ENCODE results near the gene USP22.

Gene USP22

DNA sequence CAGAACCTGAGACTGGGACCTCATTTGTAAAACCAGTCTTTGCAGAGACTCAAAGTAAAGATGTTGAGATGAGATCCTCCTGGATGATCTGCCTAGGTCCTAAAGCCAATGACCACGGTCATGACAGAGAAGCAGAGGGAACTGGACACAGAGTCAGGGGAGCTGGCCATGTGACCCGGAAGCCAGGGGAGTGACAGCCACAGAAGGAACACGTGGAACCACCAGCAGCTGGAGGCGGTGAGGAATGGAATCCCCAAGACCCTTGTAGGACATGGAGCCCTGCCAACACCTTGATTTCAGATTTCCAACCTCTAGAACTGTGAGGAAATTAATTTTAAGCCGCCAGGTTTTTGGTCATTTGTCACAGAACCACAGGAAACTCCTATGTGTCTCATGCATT is 37.0 kb downstream of the USP22 start:
- Histone ChIP-seq H3K4me1 (ENCODE audit: insufficient read depth, low read length) (no peaks in the 10 kb centered on the region), H3K9me3 (ENCODE audit: control insufficient read depth, insufficient read depth, low read length) (no peaks in the 10 kb centered on the region), H3K9ac (ENCODE audit: low read depth, low read length) (no peak overlapping the region), H3K36me3 (ENCODE audit: insufficient read depth, low read length) (peaks cover 70% of the 10 kb centered on the region)

DNA sequence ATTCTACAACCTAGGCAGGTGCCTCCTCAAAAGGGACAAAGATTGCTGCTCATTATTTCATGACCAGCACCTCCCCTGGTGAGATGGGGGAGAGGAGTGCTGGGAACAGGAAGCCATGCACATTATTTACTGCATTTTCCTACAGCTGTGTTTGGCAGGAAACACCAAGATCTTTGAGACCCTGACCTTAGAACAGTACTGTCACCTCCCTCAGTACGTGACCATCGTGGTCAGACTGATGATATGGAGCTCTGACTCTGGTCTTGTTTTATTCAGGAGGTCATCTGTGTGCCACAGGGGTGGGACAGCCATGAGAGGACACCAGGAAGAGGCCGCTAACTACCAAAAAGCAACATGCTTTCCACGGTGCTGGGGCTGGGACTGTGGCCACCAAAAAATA is 37.4 kb downstream of the USP22 start:
- Histone ChIP-seq H3K9ac (ENCODE audit: low read depth, low read length) (no peak overlapping the region), H3K36me3 (ENCODE audit: insufficient read depth, low read length) (peaks cover 66% of the 10 kb centered on the region), H3K9me3 (ENCODE audit: control insufficient read depth, insufficient read depth, low read length) (no peaks in the 10 kb centered on the region), H3K4me1 (ENCODE audit: insufficient read depth, low read length) (no peaks in the 10 kb centered on the region)

DNA sequence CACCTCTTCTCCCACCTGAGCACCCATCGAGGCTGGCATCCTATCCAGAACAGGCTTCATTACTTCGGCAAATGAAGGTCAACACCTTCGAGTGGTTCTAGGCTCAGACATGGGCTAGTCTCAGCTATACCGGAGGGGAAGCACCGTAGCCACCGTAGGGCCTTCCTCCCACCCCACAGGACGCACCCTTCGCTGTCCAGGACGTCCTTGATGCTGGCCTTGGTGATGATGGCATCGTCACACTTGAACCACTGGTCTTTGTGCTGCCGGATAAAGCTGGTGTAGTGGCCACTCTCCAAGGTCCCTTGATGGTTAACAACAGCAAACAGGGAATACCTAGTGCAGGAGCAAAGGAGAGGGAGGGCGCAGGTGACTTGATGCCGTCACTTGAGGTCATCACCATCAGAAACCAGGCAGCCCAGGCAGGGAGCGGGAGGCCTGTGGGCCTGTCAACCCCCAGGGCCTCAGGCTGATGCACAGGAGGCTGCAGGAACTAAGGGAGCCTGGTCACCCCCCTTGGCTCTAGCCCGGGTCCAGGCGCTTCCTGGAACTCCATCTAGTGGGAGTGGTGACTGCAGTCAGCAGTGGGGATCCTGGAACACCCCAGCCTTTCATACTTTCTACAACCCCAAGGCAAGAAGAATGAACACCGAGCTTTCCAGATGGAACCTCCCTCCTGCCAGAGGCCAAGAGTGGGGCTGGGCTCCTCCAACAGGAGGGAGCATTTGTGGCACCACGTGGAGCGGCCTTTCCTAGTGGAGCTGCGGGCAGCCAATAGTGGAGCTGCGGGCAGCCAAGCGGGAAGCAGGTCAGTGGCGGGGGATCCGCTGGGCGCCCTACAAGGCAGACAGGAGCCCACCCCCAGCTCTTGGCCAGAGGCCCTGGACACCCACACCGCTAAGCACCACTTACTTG is 38.5 kb downstream of the USP22 start:
- Histone ChIP-seq H3K9ac (ENCODE audit: low read depth, low read length) (no peak overlapping the region), H3K9me3 (ENCODE audit: control insufficient read depth, insufficient read depth, low read length) (no peaks in the 10 kb centered on the region), H3K4me1 (ENCODE audit: insufficient read depth, low read length) (no peaks in the 10 kb centered on the region), H3K36me3 (ENCODE audit: insufficient read depth, low read length) (peaks cover 63% of the 10 kb centered on the region)

DNA sequence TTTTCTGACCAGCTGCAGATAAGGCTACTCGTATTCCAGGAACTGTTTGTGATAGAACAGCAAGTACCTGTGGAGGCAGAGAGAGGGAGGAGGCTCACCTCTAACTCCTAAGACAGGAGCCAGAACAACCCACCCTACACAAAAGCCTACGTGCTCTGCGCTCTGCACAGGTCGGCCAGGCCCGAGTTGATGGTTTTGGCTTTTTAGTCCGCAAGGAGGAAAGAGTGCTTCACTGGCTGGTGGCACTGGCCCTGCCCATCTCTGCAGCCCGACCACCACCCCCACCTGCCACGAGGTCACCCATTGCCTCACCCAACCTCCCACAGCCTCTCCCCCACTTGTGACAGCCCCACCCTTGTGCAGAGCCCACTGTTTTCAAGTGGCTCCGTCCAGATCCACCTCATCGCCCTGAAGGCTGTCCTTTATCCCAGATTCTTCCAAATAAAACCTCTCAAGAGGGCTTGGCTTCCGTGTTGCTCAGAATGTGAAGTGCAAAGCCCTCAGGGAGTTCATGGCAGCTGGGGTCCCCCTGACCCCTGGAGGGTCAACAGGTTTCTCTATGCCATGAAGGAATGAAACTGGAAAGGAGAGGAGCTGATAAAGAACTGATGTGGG is 39.7 kb downstream of the USP22 start:
- H3K36me3 ChIP-seq (ENCODE audit: insufficient read depth, low read length) = peaks cover 58% of the 10 kb centered on the region

DNA sequence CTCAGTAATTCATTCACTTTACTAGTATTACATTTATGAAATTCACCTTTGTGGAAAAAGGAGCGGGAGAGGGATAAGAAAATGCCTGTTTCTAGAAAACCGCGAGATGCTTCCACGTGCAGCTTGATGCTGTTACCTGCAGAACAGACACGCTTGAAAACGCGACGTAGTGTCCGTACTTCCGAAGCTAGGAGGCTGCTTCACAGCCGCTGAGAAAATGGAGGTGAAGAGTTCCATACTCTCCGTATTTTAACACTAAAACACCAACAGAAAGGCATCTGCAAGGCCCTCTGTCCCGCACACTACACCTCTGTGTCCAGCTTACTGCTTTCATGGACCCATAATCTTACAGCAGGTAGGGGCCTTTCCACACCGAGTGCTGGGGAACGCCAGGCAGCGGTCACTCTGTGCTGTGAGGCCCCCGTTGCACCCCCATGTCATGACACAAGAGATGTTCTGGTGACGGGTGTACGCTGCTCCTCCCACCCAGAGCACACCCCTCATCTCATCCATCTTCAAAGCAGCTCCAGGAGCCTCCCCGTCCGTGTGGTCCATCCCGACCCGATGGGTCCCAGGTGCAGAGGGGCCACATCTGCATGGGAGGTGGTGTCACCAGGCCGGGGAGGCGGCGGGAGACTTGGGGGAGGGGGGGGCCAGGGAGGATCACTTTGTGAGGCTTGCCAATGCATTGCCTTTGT is 40.4 kb downstream of the USP22 start:
- H3K9ac ChIP-seq (ENCODE audit: low read depth, low read length) = no peak overlapping the region
- no peaks in the 10 kb centered on the region for H3K4me1 ChIP-seq (ENCODE audit: insufficient read depth, low read length)
- peaks cover 52% of the 10 kb centered on the region for H3K36me3 ChIP-seq (ENCODE audit: insufficient read depth, low read length)
- no peaks in the 10 kb centered on the region for H3K9me3 ChIP-seq (ENCODE audit: control insufficient read depth, insufficient read depth, low read length)

More for the DNA sequence above, 39.7 kb downstream of the USP22 start:
- no peaks in the 10 kb centered on the region for H3K4me1 ChIP-seq (ENCODE audit: insufficient read depth, low read length)
- no peaks in the 10 kb centered on the region for H3K9me3 ChIP-seq (ENCODE audit: control insufficient read depth, insufficient read depth, low read length)
- H3K9ac ChIP-seq (ENCODE audit: low read depth, low read length) = no peak overlapping the region

DNA sequence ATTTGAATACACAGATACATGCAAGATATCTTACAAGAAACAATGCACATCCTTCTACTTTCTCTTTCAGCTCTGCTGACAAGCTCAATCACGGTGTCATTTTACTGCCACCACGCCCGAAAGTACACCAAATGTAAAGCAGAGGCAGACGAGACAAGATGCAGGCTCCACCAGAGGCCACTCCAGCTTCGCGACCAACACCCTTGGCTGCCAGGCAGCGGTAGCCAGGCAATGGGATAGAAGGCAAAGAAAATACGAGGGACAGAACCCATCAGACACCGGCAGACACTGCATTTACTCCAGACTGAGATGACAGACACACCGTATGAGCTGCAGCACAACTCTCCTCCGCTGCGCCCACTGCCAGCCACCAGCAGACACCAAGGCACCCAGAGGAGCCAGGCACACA is 41.0 kb downstream of the USP22 start:
- Histone ChIP-seq H3K9ac (ENCODE audit: low read depth, low read length) (no peak overlapping the region), H3K9me3 (ENCODE audit: control insufficient read depth, insufficient read depth, low read length) (no peaks in the 10 kb centered on the region), H3K4me1 (ENCODE audit: insufficient read depth, low read length) (no peaks in the 10 kb centered on the region), H3K36me3 (ENCODE audit: insufficient read depth, low read length) (peaks cover 45% of the 10 kb centered on the region)

DNA sequence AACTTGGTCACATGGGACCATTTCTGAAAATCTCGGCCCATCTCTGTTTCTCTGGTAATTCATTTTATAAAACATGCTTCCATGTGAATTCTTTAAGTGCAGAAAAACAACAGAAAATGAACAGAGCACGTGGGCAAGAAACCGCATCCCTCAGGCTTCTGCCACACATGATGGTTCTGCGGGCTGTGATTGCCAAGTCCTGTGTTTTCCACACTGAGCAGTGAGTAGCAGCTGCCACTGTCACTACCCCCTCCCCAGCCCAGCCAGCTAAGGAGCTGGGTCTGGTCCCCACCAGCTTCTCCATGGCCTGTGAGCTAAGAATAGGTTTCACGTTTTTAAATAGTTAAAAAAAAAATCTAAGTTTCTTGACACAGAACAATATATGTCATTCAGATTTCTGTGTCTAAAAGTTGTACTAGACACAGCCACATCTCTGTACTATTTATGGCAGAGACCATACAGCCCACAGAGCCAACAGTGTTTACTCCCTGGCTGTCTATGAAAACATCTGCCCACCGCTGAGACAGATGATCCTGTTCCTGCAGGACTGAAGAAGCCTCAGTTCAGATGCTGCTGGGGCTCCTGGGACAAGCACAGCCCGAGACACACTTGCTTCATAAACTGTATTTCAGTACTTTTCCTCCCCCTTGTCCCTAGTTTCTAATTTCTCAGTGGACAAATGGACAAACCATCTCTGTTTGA is 41.5 kb downstream of the USP22 start:
- H3K36me3 ChIP-seq (ENCODE audit: insufficient read depth, low read length) = peaks cover 42% of the 10 kb centered on the region
- no peaks in the 10 kb centered on the region for H3K4me1 ChIP-seq (ENCODE audit: insufficient read depth, low read length)
- no peak overlapping the region for H3K9ac ChIP-seq (ENCODE audit: low read depth, low read length)
- no peaks in the 10 kb centered on the region for H3K9me3 ChIP-seq (ENCODE audit: control insufficient read depth, insufficient read depth, low read length)

DNA sequence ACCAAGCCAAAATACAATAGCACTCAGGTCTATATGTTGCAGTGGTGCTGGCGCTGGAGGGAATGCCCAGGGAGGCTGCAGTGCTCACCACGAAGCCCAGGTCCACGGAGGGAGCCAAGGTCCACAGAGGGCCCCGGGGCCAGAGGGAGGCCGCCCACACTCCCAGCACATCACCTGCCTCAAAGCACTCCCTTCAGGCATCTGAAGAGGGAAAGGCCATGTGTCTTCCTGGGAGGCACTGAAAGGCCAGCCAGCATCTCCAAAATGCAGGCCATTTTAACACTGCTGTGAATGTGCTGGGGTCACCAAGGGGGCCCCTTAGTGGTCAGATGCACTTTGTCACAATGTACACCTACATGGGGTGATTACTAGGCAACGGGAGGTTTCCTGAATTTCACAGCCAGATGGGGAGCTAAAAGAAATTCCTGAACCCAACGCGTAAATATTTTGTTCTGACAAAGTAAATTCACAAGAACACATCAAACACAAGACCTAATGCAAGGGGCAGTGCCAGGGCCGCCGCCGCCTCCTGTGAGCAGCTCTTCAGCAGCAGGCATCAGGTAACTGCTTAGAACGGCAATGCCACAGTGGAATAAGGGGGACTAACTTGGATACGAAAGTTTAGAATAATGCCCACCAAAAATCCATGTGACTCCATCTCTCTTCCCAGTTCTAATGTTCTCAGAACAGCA is 42.8 kb downstream of the USP22 start:
- no peak overlapping the region for H3K9ac ChIP-seq (ENCODE audit: low read depth, low read length)
- H3K4me1 ChIP-seq (ENCODE audit: insufficient read depth, low read length) = no peaks in the 10 kb centered on the region
- H3K9me3 ChIP-seq (ENCODE audit: control insufficient read depth, insufficient read depth, low read length) = no peaks in the 10 kb centered on the region
- H3K36me3 ChIP-seq (ENCODE audit: insufficient read depth, low read length) = peaks cover 29% of the 10 kb centered on the region

DNA sequence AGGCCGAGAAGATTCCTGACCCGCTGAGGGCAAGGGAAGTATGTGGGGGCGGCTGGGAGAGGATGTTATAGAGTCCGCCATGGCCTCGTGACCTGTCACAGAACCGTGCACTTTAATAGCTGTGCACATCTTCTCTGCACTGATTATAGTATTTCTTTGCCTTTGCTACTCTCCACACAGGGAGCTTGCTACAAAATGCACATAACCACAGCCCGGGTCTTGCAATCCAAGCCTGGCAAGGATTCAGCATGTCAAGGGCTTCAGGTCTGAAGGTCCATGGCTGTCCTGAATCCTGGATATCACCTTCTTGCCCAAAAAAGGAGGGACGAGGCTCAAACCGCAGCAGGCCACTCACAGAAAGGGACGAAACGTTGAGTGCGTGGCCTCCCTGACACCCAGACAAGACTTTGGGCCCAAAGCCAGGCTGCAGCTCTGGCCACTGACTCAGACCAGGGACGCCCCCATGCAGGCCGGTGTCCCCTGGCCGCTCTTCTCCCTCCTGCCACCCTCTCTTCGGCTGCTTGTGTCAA is 43.7 kb downstream of the USP22 start:
- Histone ChIP-seq H3K9ac (ENCODE audit: low read depth, low read length) (no peak overlapping the region), H3K4me1 (ENCODE audit: insufficient read depth, low read length) (no peaks in the 10 kb centered on the region), H3K9me3 (ENCODE audit: control insufficient read depth, insufficient read depth, low read length) (no peaks in the 10 kb centered on the region; the same call in 1 of the 2 replicates), H3K36me3 (ENCODE audit: insufficient read depth, low read length) (peaks cover 22% of the 10 kb centered on the region)

DNA sequence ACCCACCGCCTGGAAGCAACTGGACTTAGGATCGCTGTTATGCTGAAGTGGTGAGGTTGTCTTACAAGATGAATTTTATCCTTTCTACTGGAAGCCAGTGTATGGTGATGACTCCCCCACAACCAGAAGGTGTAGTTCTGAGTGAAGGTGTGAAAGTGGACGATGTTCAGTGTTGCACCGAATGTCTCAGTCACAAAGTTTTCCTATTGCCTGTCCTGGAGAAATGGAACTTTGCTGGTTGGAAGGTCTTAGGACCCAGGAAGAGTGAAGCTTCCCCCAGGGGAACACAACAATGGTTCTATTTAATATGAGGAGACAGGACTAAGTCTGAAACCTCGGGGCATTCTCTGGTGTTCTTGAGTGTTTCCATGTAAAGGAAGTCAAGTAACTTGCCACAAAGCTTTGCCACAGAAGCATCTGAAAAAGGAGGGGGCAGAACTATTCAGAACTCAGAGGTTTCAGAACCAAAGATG is 44.2 kb downstream of the USP22 start:
- H3K9me3 ChIP-seq (ENCODE audit: control insufficient read depth, insufficient read depth, low read length) = no peaks in the 10 kb centered on the region; the same call in 1 of the 2 replicates
- H3K4me1 ChIP-seq (ENCODE audit: insufficient read depth, low read length) = no peaks in the 10 kb centered on the region
- peaks cover 17% of the 10 kb centered on the region for H3K36me3 ChIP-seq (ENCODE audit: insufficient read depth, low read length)
- no peak overlapping the region for H3K9ac ChIP-seq (ENCODE audit: low read depth, low read length)

DNA sequence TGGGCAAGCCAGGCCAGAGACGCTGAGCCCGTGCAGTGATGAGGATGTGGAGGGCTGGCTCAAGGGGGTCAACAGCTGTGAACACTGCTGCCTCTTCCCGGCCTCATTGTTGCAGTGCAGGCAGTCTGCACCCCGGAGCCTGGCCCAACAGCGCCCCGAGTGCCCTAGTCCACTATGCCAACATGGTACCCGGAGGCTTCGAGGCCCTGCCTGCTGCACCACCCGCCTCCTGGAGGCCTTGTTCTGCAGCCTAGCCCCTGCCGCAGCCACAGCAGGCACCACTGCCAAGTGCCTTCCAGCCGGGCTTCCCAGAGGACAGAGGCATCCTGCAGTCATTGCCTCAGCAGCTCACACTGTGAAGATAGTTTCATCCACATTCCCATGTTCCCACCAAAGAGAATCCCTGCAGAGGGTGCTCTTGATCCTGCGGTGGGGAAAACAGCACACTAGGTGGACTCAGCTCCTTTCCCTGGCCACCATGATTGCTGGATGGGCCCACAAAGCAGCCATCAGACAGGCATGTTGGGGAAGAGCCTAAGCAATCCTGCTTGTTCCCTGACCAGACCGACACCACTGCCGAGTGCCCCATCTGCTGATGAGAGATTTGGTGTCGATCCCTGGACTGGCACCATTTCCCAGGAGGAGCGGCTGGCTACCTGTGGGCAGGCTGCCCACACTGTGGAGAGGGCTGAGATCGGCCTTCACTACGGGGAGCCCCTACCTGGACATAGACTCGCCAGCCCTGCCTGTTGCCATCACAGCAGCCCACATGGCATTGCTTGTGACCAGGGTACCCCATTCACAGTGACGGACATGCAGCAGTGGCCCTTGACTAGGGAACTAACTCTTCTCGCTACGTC is 44.9 kb downstream of the USP22 start:
- Histone ChIP-seq H3K9ac (ENCODE audit: low read depth, low read length) (no peak overlapping the region), H3K36me3 (ENCODE audit: insufficient read depth, low read length) (peaks cover 11% of the 10 kb centered on the region), H3K9me3 (ENCODE audit: control insufficient read depth, insufficient read depth, low read length) (no peaks in the 10 kb centered on the region; the same call in 1 of the 2 replicates), H3K4me1 (ENCODE audit: insufficient read depth, low read length) (no peaks in the 10 kb centered on the region)

DNA sequence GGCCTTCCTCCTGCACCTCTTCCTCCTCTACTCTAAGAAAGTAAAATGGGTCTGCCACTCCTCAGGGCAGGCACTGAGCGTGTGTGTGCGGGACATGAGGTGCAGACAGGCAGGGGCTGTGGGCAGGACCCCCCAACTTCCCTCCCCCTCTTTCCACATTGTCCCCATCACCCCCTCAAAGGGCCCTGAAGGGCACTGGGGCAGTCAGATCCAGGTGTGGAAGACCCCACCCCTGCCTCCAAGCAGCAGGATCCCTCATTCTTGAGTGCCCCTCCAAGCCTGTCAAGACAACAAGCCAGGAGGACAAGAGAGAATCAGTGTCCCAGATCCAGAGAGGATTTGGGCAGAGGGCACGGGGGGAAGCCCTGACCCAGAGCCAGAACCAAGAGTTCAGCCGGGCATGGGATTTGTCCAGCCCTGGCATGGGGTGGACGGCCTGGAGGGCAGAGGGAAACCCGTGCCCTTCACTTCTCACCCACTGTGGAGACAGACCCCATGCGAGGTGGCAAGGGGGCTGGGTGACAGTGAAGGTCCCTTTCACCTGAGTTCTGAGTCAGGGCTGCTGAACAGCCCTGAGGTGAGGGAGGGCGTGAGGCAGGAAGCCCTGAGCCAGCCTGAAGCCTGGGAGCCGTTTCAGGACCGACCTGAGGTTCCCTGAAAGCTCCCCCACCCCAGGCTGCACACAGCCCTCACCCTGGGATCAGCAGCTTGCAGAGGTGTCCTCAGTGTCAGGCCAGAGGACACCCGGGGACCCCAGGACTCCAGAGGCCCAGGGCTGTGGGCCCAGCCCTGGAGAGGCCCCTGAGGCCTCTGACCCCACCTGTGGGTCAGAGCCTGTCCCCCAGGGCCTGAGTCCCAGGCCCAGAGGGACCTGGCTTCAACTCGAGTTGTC is 45.8 kb downstream of the USP22 start:
- Histone ChIP-seq H3K4me1 (ENCODE audit: insufficient read depth, low read length) (no peaks in the 10 kb centered on the region), H3K9me3 (ENCODE audit: control insufficient read depth, insufficient read depth, low read length) (no peaks in the 10 kb centered on the region; the same call in 1 of the 2 replicates), H3K9ac (ENCODE audit: low read depth, low read length) (no peak overlapping the region), H3K36me3 (ENCODE audit: insufficient read depth, low read length) (peaks cover 4% of the 10 kb centered on the region; the same call in 1 of the 2 replicates)

Data from ES-I3 (cell line).